Measurements from ENCODE around the gene NSUN5. TPM values are rescaled to one million over a fixed set of nuclear protein-coding genes. Genes with fewer than 3 reads are reported as not detected.
"Not testable (repeated sequence)": the region's sequence is repeated elsewhere in the genome, so short reads cannot be mapped to it uniquely, and the experiment has no call there.

Gene NSUN5
- total and polyA plus RNA-seq, 2 donors (not counting 1 experiment from before 2014, with no cell fraction given) = 6.6 to 17.5 TPM

GRCh38 chr7:73324081-73324845 lies 15.6 kb upstream of the NSUN5 start:
- not testable (repeated sequence) for H4K20me1 ChIP-seq (ENCODE audit: control insufficient read depth, extremely low read depth, insufficient read depth, low read length); H3K4me3 ChIP-seq (replicated peaks in 1 of 4; ENCODE audit: control extremely low read depth in 1 of 4, insufficient read depth in 1 of 4, low read depth in 3 of 4, low read length in 4 of 4); H3K4me1 ChIP-seq (ENCODE audit: control insufficient read depth, extremely low read depth, insufficient read depth, low read length); H2AFZ ChIP-seq (ENCODE audit: low read length); H3K9ac ChIP-seq (ENCODE audit: insufficient read depth, low read length); H3K9me3 ChIP-seq (ENCODE audit: control insufficient read depth, insufficient read depth, low read depth, low read length); H3K79me2 ChIP-seq (ENCODE audit: control insufficient read depth, insufficient read depth, low read length); H3K27me3 ChIP-seq (ENCODE audit: control insufficient read depth, insufficient read depth, low read length); H3K27ac ChIP-seq (ENCODE audit: insufficient read depth, low read length); H3K36me3 ChIP-seq (ENCODE audit: control insufficient read depth, insufficient read depth, low read length)
- H3K4me2 ChIP-seq (ENCODE audit: extremely low read depth, insufficient read depth, low read length) = peak overlapping the region; percentile 32
- TF ChIP-seq CTCF (conservative IDR thresholded peaks at IDR 0.05 in 1 of 2, IDR thresholded peaks at IDR 0.05 in 1 of 2; ENCODE audit: low read depth in 1 of 2, low read length in 2 of 2) = peak; percentile 25 to 65
- DNase-seq (ENCODE audit: low read depth in 2 of 2) = peak; percentile 46 to 48

- not testable (repeated sequence) for DNase-seq (ENCODE audit: low read depth in 2 of 2); H2AFZ ChIP-seq (ENCODE audit: low read length); H3K4me2 ChIP-seq (ENCODE audit: extremely low read depth, insufficient read depth, low read length); H3K36me3 ChIP-seq (ENCODE audit: control insufficient read depth, insufficient read depth, low read length); H3K27me3 ChIP-seq (ENCODE audit: control insufficient read depth, insufficient read depth, low read length); H3K4me1 ChIP-seq (ENCODE audit: control insufficient read depth, extremely low read depth, insufficient read depth, low read length); H3K9me3 ChIP-seq (ENCODE audit: control insufficient read depth, insufficient read depth, low read depth, low read length); H3K4me3 ChIP-seq (replicated peaks in 1 of 4; ENCODE audit: control extremely low read depth in 1 of 4, insufficient read depth in 1 of 4, low read depth in 3 of 4, low read length in 4 of 4); H3K27ac ChIP-seq (ENCODE audit: insufficient read depth, low read length); H3K79me2 ChIP-seq (ENCODE audit: control insufficient read depth, insufficient read depth, low read length); H4K20me1 ChIP-seq (ENCODE audit: control insufficient read depth, extremely low read depth, insufficient read depth, low read length); H3K9ac ChIP-seq (ENCODE audit: insufficient read depth, low read length)
Measured at GRCh38 chr7:73323434-73324080, 14.9 kb upstream of the NSUN5 start.

- not testable (repeated sequence) for DNase-seq (ENCODE audit: low read depth in 2 of 2); H3K9me3 ChIP-seq (ENCODE audit: control insufficient read depth, insufficient read depth, low read depth, low read length); H3K4me3 ChIP-seq (replicated peaks in 1 of 4; ENCODE audit: control extremely low read depth in 1 of 4, insufficient read depth in 1 of 4, low read depth in 3 of 4, low read length in 4 of 4); H3K36me3 ChIP-seq (ENCODE audit: control insufficient read depth, insufficient read depth, low read length); H3K4me2 ChIP-seq (ENCODE audit: extremely low read depth, insufficient read depth, low read length); H4K20me1 ChIP-seq (ENCODE audit: control insufficient read depth, extremely low read depth, insufficient read depth, low read length); H3K79me2 ChIP-seq (ENCODE audit: control insufficient read depth, insufficient read depth, low read length); H3K27me3 ChIP-seq (ENCODE audit: control insufficient read depth, insufficient read depth, low read length); H3K9ac ChIP-seq (ENCODE audit: insufficient read depth, low read length); H3K4me1 ChIP-seq (ENCODE audit: control insufficient read depth, extremely low read depth, insufficient read depth, low read length); H3K27ac ChIP-seq (ENCODE audit: insufficient read depth, low read length); H2AFZ ChIP-seq (ENCODE audit: low read length)
Measured at GRCh38 chr7:73320009-73320408, 11.4 kb upstream of the NSUN5 start.

- not testable (repeated sequence) for H3K27me3 ChIP-seq (ENCODE audit: control insufficient read depth, insufficient read depth, low read length); H2AFZ ChIP-seq (ENCODE audit: low read length); H3K4me3 ChIP-seq (replicated peaks in 1 of 4; ENCODE audit: control extremely low read depth in 1 of 4, insufficient read depth in 1 of 4, low read depth in 3 of 4, low read length in 4 of 4); H3K36me3 ChIP-seq (ENCODE audit: control insufficient read depth, insufficient read depth, low read length); H3K4me1 ChIP-seq (ENCODE audit: control insufficient read depth, extremely low read depth, insufficient read depth, low read length); H4K20me1 ChIP-seq (ENCODE audit: control insufficient read depth, extremely low read depth, insufficient read depth, low read length); H3K27ac ChIP-seq (ENCODE audit: insufficient read depth, low read length); DNase-seq (ENCODE audit: low read depth in 2 of 2); H3K9me3 ChIP-seq (ENCODE audit: control insufficient read depth, insufficient read depth, low read depth, low read length); H3K9ac ChIP-seq (ENCODE audit: insufficient read depth, low read length); H3K79me2 ChIP-seq (ENCODE audit: control insufficient read depth, insufficient read depth, low read length); H3K4me2 ChIP-seq (ENCODE audit: extremely low read depth, insufficient read depth, low read length)
Measured at GRCh38 chr7:73319541-73319940, 10.9 kb upstream of the NSUN5 start.

- not testable (repeated sequence) for H3K36me3 ChIP-seq (ENCODE audit: control insufficient read depth, insufficient read depth, low read length); H3K27me3 ChIP-seq (ENCODE audit: control insufficient read depth, insufficient read depth, low read length); H3K27ac ChIP-seq (ENCODE audit: insufficient read depth, low read length); H3K9me3 ChIP-seq (ENCODE audit: control insufficient read depth, insufficient read depth, low read depth, low read length); H4K20me1 ChIP-seq (ENCODE audit: control insufficient read depth, extremely low read depth, insufficient read depth, low read length); H3K4me1 ChIP-seq (ENCODE audit: control insufficient read depth, extremely low read depth, insufficient read depth, low read length); H3K4me3 ChIP-seq (replicated peaks in 1 of 4; ENCODE audit: control extremely low read depth in 1 of 4, insufficient read depth in 1 of 4, low read depth in 3 of 4, low read length in 4 of 4); H2AFZ ChIP-seq (ENCODE audit: low read length); H3K9ac ChIP-seq (ENCODE audit: insufficient read depth, low read length); H3K4me2 ChIP-seq (ENCODE audit: extremely low read depth, insufficient read depth, low read length); H3K79me2 ChIP-seq (ENCODE audit: control insufficient read depth, insufficient read depth, low read length); DNase-seq (ENCODE audit: low read depth in 2 of 2)
Measured at GRCh38 chr7:73318656-73319204, 10.1 kb upstream of the NSUN5 start.

Data from fibroblast of lung (primary cell).